HCT116 (cell line): ENCODE data around the gene TNFRSF1A. TPM values are rescaled to one million over a fixed set of nuclear protein-coding genes. Genes with fewer than 3 reads are reported as not detected.

Experiments
- ATAC-seq: fragments of 200-7000 bp; cut with Tn5 transposase; 2 replicates; pipeline ENCODE4 v1.9.1; 2020; ENCODE audit warnings: mild to moderate bottlenecking, moderate library complexity
- BruUV-seq: library from RNA; stranded (reverse); fragments of 400-500 nt; replicated peaks from 2 replicates; lab custom pipeline; 2021; lab: Mats Ljungman, UMichigan
- CTCF ChIA-PET: fragments of 300-600 bp; sonication (Branson Sonifier 250); formaldehyde crosslinking; loops from one replicate; lab custom pipeline; 2021; ENCODE audit warnings: antibody characterized with exemption; lab: Charles Lee
- POLR2A ChIA-PET: fragments of 300-600, 350-600 bp; sonication (Branson Sonifier 250); formaldehyde crosslinking; loops from one replicate; lab custom pipeline; 2021; ENCODE audit warnings: antibody characterized with exemption; lab: Charles Lee
- RAD21 ChIA-PET, 2 experiments: fragments of 300-600 bp; sonication (Branson Sonifier 250); formaldehyde crosslinking; loops; one replicate each; lab custom pipeline; 2023; ENCODE audit warnings: low total read pairs in 2 of 2; ENCODE audit not compliant: uncharacterized antibody in 2 of 2, unreplicated experiment in 2 of 2, low non-redundant PET in 1 of 2; lab: Charles Lee
- DNase-seq: peaks from one replicate; pipeline ENCODE4 v3.0.0-alpha.2; 2010; ENCODE audit warnings: low read depth, low spot score
- H2AFZ ChIP-seq: fragments of 200-600 bp; shearing (Covaris generic), sonication (generic); 2 replicates; pipeline ENCODE4 v1.6.1; 2017; ENCODE audit warnings: low read depth, mixed run types, mixed read lengths, antibody characterized with exemption, low read length; ENCODE audit not compliant: poor library complexity, severe bottlenecking
- H3K27ac ChIP-seq: 2 replicates; pipeline ENCODE4 v1.5.1; 2012; ENCODE audit warnings: low read depth, low read length
- H3K27me3 ChIP-seq: fragments of 200-600 bp; sonication (generic); 2 replicates; pipeline ENCODE4 v1.6.1; 2016; ENCODE audit warnings: mixed run types, low read length, mixed read lengths; ENCODE audit not compliant: insufficient read depth
- H3K36me3 ChIP-seq, 2 experiments: fragments of 200-500 bp in 1 of 2; fragments of 200-600 bp in 1 of 2; sonication (Bioruptor generic) in 1 of 2; sonication (generic) in 1 of 2; 2 replicates each; pipeline versions ENCODE4 v1.5.1 to v1.6.1; 2014 to 2016; ENCODE audit warnings: low read length in 2 of 2, inconsistent platforms in 1 of 2, mixed read lengths in 1 of 2, mixed run types in 1 of 2; ENCODE audit not compliant: insufficient read depth in 2 of 2, control insufficient read depth in 1 of 2
- H3K4me1 ChIP-seq, 2 experiments: fragments of 200-600 bp in 1 of 2; sonication (generic) in 1 of 2; 2 replicates each; pipeline versions ENCODE4 v1.5.1 to v1.6.1; 2012 to 2017; ENCODE audit warnings: low read length in 2 of 2, inconsistent platforms in 1 of 2, mild to moderate bottlenecking in 1 of 2, mixed read lengths in 1 of 2, mixed run types in 1 of 2, moderate library complexity in 1 of 2; ENCODE audit not compliant: insufficient read depth in 2 of 2, control insufficient read depth in 1 of 2
- H3K4me2 ChIP-seq: fragments of 200-600 bp; sonication (generic); 2 replicates; pipeline ENCODE4 v1.6.1; 2017; ENCODE audit warnings: mixed run types, low read length, mixed read lengths
- H3K4me3 ChIP-seq, 2 experiments: fragments of 200-600 bp in 1 of 2; sonication (generic) in 1 of 2; replicated peaks in 1 of 2; 2 replicates each; pipeline ENCODE4 v1.5.1; 2011 to 2016; ENCODE audit warnings: low read length in 2 of 2, control low read depth in 1 of 2, low read depth in 1 of 2, mild to moderate bottlenecking in 1 of 2, mixed read lengths in 1 of 2, mixed run types in 1 of 2
- H3K79me2 ChIP-seq: fragments of 200-600 bp; sonication (generic); 2 replicates; pipeline ENCODE4 v1.6.1; 2017; ENCODE audit warnings: mild to moderate bottlenecking, mixed run types, low read length, moderate library complexity, mixed read lengths; ENCODE audit not compliant: insufficient read depth
- H3K9ac ChIP-seq: fragments of 200-600 bp; sonication (generic); 2 replicates; pipeline ENCODE4 v1.6.1; 2016; ENCODE audit warnings: low read length, mixed read lengths
- H3K9me2 ChIP-seq: fragments of 200-600 bp; sonication (generic), shearing (Covaris generic); 2 replicates; pipeline ENCODE4 v1.6.1; 2017; ENCODE audit warnings: mixed run types, mild to moderate bottlenecking, moderate library complexity; ENCODE audit not compliant: insufficient read depth
- H3K9me3 ChIP-seq, 2 experiments: fragments of 200-500 bp in 1 of 2; fragments of 200-600 bp in 1 of 2; sonication (Bioruptor generic) in 1 of 2; sonication (generic) in 1 of 2; 2 replicates each; pipeline ENCODE4 v1.6.1; 2014 to 2017; ENCODE audit warnings: low read length in 2 of 2, mixed read lengths in 2 of 2, inconsistent platforms in 1 of 2, low read depth in 1 of 2, mild to moderate bottlenecking in 1 of 2, mixed run types in 1 of 2, moderate library complexity in 1 of 2; ENCODE audit not compliant: control insufficient read depth in 1 of 2, insufficient read depth in 1 of 2
- H4K20me1 ChIP-seq: fragments of 200-600 bp; sonication (generic), shearing (Covaris generic); 2 replicates; pipeline ENCODE4 v1.6.1; 2017; ENCODE audit warnings: mixed run types, mild to moderate bottlenecking, moderate library complexity; ENCODE audit not compliant: insufficient read depth
- CBX3 ChIP-seq: IDR thresholded peaks from 2 replicates; pipeline ENCODE4 v1.6.1; 2012; ENCODE audit warnings: low read depth
- JUND ChIP-seq: IDR thresholded peaks from 2 replicates; pipeline ENCODE4 v1.6.1; 2012
- POLR2A ChIP-seq: IDR thresholded peaks from 2 replicates; pipeline ENCODE4 v1.7.0; 2011; ENCODE audit warnings: borderline replicate concordance; ENCODE audit not compliant: insufficient read depth, insufficient read length; ENCODE audit errors: extremely low read depth
- POLR2AphosphoS5 ChIP-seq: IDR thresholded peaks from 2 replicates; pipeline ENCODE4 v1.6.1; 2011; ENCODE audit warnings: mild to moderate bottlenecking, low read depth, low read length, moderate library complexity
- TCF7L2 ChIP-seq: IDR thresholded peaks from 2 replicates; pipeline ENCODE4 v1.7.0; 2011; ENCODE audit warnings: borderline replicate concordance, inconsistent platforms; ENCODE audit not compliant: insufficient read depth, insufficient read length; ENCODE audit errors: extremely low read depth
- ZBTB33 ChIP-seq: IDR thresholded peaks from 2 replicates; pipeline ENCODE4 v1.6.1; 2011; ENCODE audit warnings: mild to moderate bottlenecking, low read length, moderate library complexity; ENCODE audit not compliant: insufficient replicate concordance; ENCODE audit errors: extremely low read depth
- intact Hi-C: fragments of 100-400 bp; cut with micrococcal nuclease; formaldehyde crosslinking; loops from 2 replicates; pipeline ENCODE4 v1.10.0; 2022
- total RNA-seq: library from RNA; stranded (reverse); gene quantifications from one replicate; pipeline ENCODE4 v1.2.1, GENCODE V29; 2021; ENCODE audit not compliant: unreplicated experiment
- TF ChIP-seq, protein P1 (sequence below): IDR thresholded peaks from 2 replicates; pipeline ENCODE4 v1.6.1; 2012

TNFRSF1A gene
- total RNA-seq, 1 experiment from 2014 or later: 129 TPM

DNA sequence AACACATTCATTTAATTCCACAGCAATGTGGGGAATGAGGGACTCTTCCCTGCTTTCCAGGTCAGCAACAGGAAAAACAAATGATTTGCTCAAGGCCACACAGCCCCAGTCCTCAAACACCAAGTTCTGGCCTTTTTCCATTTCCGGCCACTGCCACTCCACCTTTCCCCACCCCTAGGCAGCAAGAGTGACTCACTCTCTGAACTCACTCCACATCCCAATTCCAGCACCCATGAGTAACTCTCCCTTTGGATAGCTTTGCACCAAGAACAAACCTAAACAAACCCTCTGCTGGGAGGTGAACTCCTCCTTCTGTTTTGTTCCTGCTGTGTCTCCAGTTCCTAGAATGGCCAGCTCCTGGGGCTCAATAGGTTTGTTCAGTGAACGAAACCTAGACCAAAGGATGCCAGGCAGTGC is 61.8 kb downstream of the TNFRSF1A start:
- BruUV-seq: TSS peak; percentile 91
- no peak overlapping the region for H2AFZ ChIP-seq
- peak overlapping the region; percentile 94 for H3K27ac ChIP-seq
- H3K79me2 ChIP-seq: no peaks in the 10 kb centered on the region
- RAD21 ChIA-PET: interaction anchor here (0.6 to 3.0 kb wide), 4 partner anchors 84 to 132 kb away, joined by 3 to 15 read pairs (median 8); no protein-coding TSS in a partner anchor
- H4K20me1 ChIP-seq: no peaks in the 10 kb centered on the region
- peak; percentile 85 for DNase-seq
- H3K9ac ChIP-seq: peak overlapping the region; percentile 82
- H3K27me3 ChIP-seq: no peaks in the 10 kb centered on the region; the same call in 1 of the 2 replicates
- TF ChIP-seq JUND (no peak), CBX3 (no peak), POLR2AphosphoS5 (peak; percentile 61; the same call in 1 of the 2 replicates), ZBTB33 (peak; percentile 69), POLR2A (peak; percentile 39), TCF7L2 (peak; percentile 82)
- TF ChIP-seq, protein P1, sequence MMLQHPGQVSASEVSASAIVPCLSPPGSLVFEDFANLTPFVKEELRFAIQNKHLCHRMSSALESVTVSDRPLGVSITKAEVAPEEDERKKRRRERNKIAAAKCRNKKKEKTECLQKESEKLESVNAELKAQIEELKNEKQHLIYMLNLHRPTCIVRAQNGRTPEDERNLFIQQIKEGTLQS: no peak
- peak overlapping the region; percentile 15 to 56 for H3K4me3 ChIP-seq
- peak overlapping the region; percentile 82 for H3K4me2 ChIP-seq
- H3K9me3 ChIP-seq: no peaks in the 10 kb centered on the region
- CTCF ChIA-PET: interaction anchor here (0.6 to 6.2 kb wide), 7 partner anchors 80 to 292 kb away, joined by 3 to 106 read pairs (median 7); partner anchors contain the start of gene CD9
- POLR2A ChIA-PET: interaction anchor here (1.0 to 2.7 kb wide), 6 partner anchors 79 to 215 kb away, joined by 3 to 12 read pairs (median 4); partner anchors contain the start of gene CD9
- intact Hi-C loops: loop anchor here (1.0 kb wide), 1 partner anchor 85 kb away; no protein-coding TSS in a partner anchor
- ATAC-seq: peak; percentile 65
- H3K36me3 ChIP-seq: no peaks in the 10 kb centered on the region
- H3K4me1 ChIP-seq: peaks cover 50 to 73% of the 10 kb centered on the region in 2 experiments
- H3K9me2 ChIP-seq: no peaks in the 10 kb centered on the region
